OCI-LY1 (cell line): ENCODE data around the gene KCNC2.

ENCODE experiments used
- H2AFZ ChIP-seq: fragments of 200-600 bp; sonication (generic), shearing (Covaris generic); 2 replicates; pipeline ENCODE4 v1.6.0; 2014; ENCODE audit warnings: antibody characterized with exemption, mild to moderate bottlenecking, low read length
- H3F3A ChIP-seq: fragments of 200-600 bp; sonication (generic), shearing (Covaris generic); 2 replicates; pipeline ENCODE4 v1.6.0; 2014; ENCODE audit warnings: mild to moderate bottlenecking, antibody characterized with exemption, low read length, moderate library complexity; ENCODE audit not compliant: insufficient read depth
- H3K27ac ChIP-seq: fragments of 200-600 bp; sonication (generic); 2 replicates; pipeline ENCODE4 v1.5.1; 2014; ENCODE audit warnings: low read length, mixed run types, mild to moderate bottlenecking, low read depth; ENCODE audit not compliant: poor library complexity, severe bottlenecking
- H3K27me3 ChIP-seq: fragments of 200-600 bp; sonication (generic); 2 replicates; pipeline ENCODE4 v1.6.0; 2014; ENCODE audit warnings: antibody characterized with exemption, mild to moderate bottlenecking, low read length, moderate library complexity; ENCODE audit not compliant: insufficient read depth
- H3K36me3 ChIP-seq: fragments of 200-600 bp; sonication (generic); 2 replicates; pipeline ENCODE4 v1.6.1; 2014; ENCODE audit warnings: mild to moderate bottlenecking, antibody characterized with exemption, low read length, moderate library complexity, mixed read lengths; ENCODE audit not compliant: insufficient read depth
- H3K4me1 ChIP-seq: fragments of 200-600 bp; sonication (generic); 2 replicates; pipeline ENCODE4 v1.5.1; 2014; ENCODE audit warnings: mild to moderate bottlenecking, low read length, moderate library complexity; ENCODE audit not compliant: insufficient read depth, severe bottlenecking
- H3K4me2 ChIP-seq: fragments of 200-600 bp; sonication (generic), shearing (Covaris generic); 2 replicates; pipeline ENCODE4 v1.6.1; 2014; ENCODE audit warnings: low read length
- H3K4me3 ChIP-seq: fragments of 200-600 bp; sonication (generic); 2 replicates; pipeline ENCODE4 v1.5.1; 2014; ENCODE audit warnings: low read length, low read depth, mild to moderate bottlenecking, mixed read lengths; ENCODE audit not compliant: poor library complexity, severe bottlenecking
- H3K79me2 ChIP-seq: fragments of 200-600 bp; shearing (Covaris generic); 2 replicates; pipeline ENCODE4 v1.6.1; 2016; ENCODE audit warnings: mixed run types, low read length, mixed read lengths; ENCODE audit not compliant: insufficient read depth
- H3K9ac ChIP-seq: fragments of 200-600 bp; sonication (generic), shearing (Covaris generic); 2 replicates; pipeline ENCODE4 v1.6.1; 2014; ENCODE audit warnings: mild to moderate bottlenecking, low read length, mixed read lengths
- H3K9me2 ChIP-seq: fragments of 200-600 bp; sonication (generic), shearing (Covaris generic); 2 replicates; pipeline ENCODE4 v1.6.1; 2014; ENCODE audit warnings: low read depth, mild to moderate bottlenecking, low read length, mixed read lengths
- H3K9me3 ChIP-seq: fragments of 200-600 bp; shearing (Covaris generic); 2 replicates; pipeline ENCODE4 v1.6.1; 2014; ENCODE audit warnings: low read length, mixed read lengths
- H4K20me1 ChIP-seq: fragments of 200-600 bp; sonication (generic), shearing (Covaris generic); 2 replicates; pipeline ENCODE4 v1.6.0; 2016; ENCODE audit warnings: mild to moderate bottlenecking, low read length; ENCODE audit not compliant: insufficient read depth
- CTCF ChIP-seq: fragments of 200-600 bp; sonication (generic), shearing (Covaris generic); IDR thresholded peaks from 2 replicates; pipeline ENCODE4 v1.5.1; 2017; ENCODE audit warnings: mild to moderate bottlenecking, antibody characterized with exemption, low read length, moderate library complexity, mixed read lengths
- EZH2 ChIP-seq: fragments of 200-600 bp; sonication (generic), shearing (Covaris generic); IDR thresholded peaks from 2 replicates; pipeline ENCODE4 v1.8.0; 2017; ENCODE audit warnings: borderline replicate concordance, mixed run types, mild to moderate bottlenecking, antibody characterized with exemption, low read length, moderate library complexity, mixed read lengths

The KCNC2 gene

DNA sequence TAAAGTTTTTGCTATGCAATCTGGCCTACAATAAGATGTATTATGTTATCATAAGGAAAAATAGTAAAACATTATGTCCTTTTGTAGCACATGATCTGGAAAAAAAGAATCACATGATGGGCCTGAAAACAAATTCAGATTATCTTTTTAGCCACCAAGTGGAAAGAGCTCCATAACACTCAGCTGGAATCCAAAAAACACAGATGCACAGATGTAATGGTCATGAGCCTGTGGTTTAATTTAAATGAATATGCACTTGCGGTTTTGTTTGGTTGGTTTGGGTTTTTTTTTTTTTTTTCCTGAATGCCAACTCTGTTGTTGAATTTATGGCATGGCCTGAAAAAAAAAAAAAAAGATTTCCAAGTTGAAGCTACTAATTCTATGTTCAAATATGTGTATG lies 4.1 kb downstream of the KCNC2 start:
- Histone ChIP-seq H2AFZ (no peak overlapping the region), H3K4me1 (no peaks in the 10 kb centered on the region), H3K79me2 (no peaks in the 10 kb centered on the region), H3K4me3 (no peak overlapping the region), H3K9me3 (no peaks in the 10 kb centered on the region), H3K9ac (no peak overlapping the region), H3K9me2 (no peaks in the 10 kb centered on the region), H3K27me3 (no peaks in the 10 kb centered on the region), H3K4me2 (no peak overlapping the region), H3K27ac (no peak overlapping the region), H4K20me1 (no peaks in the 10 kb centered on the region), H3K36me3 (no peaks in the 10 kb centered on the region), H3F3A (no peaks in the 10 kb centered on the region)
- TF ChIP-seq EZH2, result no peak
- TF ChIP-seq CTCF, result no peak

- no peak overlapping the region for H2AFZ ChIP-seq
- H3K4me1 ChIP-seq, result no peaks in the 10 kb centered on the region
- H3K9me2 ChIP-seq, result no peaks in the 10 kb centered on the region
Measured at GRCh38 chr12:75196865-75197264, 12.8 kb downstream of the KCNC2 start.

GRCh38 chr12:75196408-75196807 lies 13.2 kb downstream of the KCNC2 start:
- H3K27ac ChIP-seq, result no peak overlapping the region
- no peak overlapping the region for H3K4me3 ChIP-seq
- no peak overlapping the region for H3K4me2 ChIP-seq
- no peaks in the 10 kb centered on the region for H3K9me2 ChIP-seq
- no peaks in the 10 kb centered on the region for H3K36me3 ChIP-seq
- no peaks in the 10 kb centered on the region for H3K27me3 ChIP-seq
- no peaks in the 10 kb centered on the region for H4K20me1 ChIP-seq
- no peaks in the 10 kb centered on the region for H3K79me2 ChIP-seq
- H3K9me3 ChIP-seq, result no peaks in the 10 kb centered on the region
- H3K9ac ChIP-seq, result no peak overlapping the region
- no peak overlapping the region for H2AFZ ChIP-seq
- no peaks in the 10 kb centered on the region for H3F3A ChIP-seq
- H3K4me1 ChIP-seq, result no peaks in the 10 kb centered on the region
- TF ChIP-seq CTCF, result no peak
- no peak for TF ChIP-seq EZH2

More at GRCh38 chr12:75196865-75197264, 12.8 kb downstream of the KCNC2 start:
- no peaks in the 10 kb centered on the region for H3K9me3 ChIP-seq
- no peaks in the 10 kb centered on the region for H3F3A ChIP-seq
- no peaks in the 10 kb centered on the region for H3K36me3 ChIP-seq
- no peak overlapping the region for H3K27ac ChIP-seq
- no peak overlapping the region for H3K4me2 ChIP-seq
- no peaks in the 10 kb centered on the region for H3K27me3 ChIP-seq
- TF ChIP-seq CTCF (no peak), EZH2 (no peak)
- no peak overlapping the region for H3K9ac ChIP-seq
- no peak overlapping the region for H3K4me3 ChIP-seq
- H3K79me2 ChIP-seq, result no peaks in the 10 kb centered on the region
- H4K20me1 ChIP-seq, result no peaks in the 10 kb centered on the region
